NB4 (cell line): ENCODE results near the gene CRIP1.

Experiments used
- POLR2A ChIP-seq: IDR thresholded peaks from 2 replicates; pipeline ENCODE4 v1.6.1; 2011; ENCODE audit warnings: mild to moderate bottlenecking; ENCODE audit not compliant: insufficient read length; ENCODE audit errors: extremely low read depth
- TF ChIP-seq, protein P1 (sequence below): IDR thresholded peaks from 2 replicates; pipeline ENCODE4 v1.6.1; 2011; ENCODE audit warnings: low read depth, low read length
- TF ChIP-seq, protein P2 (sequence below): IDR thresholded peaks from one replicate; pipeline ENCODE4 v1.5.1; 2012; ENCODE audit warnings: low read depth, low read length

DNA sequence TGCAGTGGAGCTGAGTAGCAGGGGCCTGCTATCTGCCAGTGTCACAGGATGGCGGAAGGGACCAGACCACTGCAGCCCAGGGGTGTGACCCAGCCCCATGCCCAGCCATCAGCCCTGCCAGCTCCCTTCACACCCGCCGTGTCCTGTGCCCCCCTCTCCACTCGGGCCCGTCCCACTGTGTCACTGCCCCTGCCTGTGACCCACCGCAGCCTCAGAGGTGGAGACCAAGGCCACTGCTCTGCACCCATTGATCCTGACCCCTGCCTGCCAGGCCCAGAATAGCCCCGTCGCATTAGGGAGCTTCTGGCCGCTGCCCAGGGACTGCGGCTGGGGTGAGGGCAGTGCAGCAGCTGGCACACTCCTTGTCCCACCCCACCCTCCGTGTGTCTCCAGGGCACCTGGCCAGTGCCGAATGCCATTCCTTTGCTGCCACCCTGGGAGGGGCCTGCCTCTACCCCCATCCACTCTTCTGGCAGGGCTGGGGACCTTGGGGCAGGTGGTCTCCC is 14.1 kb upstream of the CRIP1 start:
- TF ChIP-seq, protein P1, sequence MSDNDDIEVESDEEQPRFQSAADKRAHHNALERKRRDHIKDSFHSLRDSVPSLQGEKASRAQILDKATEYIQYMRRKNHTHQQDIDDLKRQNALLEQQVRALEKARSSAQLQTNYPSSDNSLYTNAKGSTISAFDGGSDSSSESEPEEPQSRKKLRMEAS, result no peak
- TF ChIP-seq, protein P2, sequence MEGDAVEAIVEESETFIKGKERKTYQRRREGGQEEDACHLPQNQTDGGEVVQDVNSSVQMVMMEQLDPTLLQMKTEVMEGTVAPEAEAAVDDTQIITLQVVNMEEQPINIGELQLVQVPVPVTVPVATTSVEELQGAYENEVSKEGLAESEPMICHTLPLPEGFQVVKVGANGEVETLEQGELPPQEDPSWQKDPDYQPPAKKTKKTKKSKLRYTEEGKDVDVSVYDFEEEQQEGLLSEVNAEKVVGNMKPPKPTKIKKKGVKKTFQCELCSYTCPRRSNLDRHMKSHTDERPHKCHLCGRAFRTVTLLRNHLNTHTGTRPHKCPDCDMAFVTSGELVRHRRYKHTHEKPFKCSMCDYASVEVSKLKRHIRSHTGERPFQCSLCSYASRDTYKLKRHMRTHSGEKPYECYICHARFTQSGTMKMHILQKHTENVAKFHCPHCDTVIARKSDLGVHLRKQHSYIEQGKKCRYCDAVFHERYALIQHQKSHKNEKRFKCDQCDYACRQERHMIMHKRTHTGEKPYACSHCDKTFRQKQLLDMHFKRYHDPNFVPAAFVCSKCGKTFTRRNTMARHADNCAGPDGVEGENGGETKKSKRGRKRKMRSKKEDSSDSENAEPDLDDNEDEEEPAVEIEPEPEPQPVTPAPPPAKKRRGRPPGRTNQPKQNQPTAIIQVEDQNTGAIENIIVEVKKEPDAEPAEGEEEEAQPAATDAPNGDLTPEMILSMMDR, result no peak
- TF ChIP-seq POLR2A, result no peak
